ENCODE results near the gene RNF4. TPM values are rescaled to one million over a fixed set of nuclear protein-coding genes. Genes with fewer than 3 reads are reported as not detected.

RNF4 gene, protein sequence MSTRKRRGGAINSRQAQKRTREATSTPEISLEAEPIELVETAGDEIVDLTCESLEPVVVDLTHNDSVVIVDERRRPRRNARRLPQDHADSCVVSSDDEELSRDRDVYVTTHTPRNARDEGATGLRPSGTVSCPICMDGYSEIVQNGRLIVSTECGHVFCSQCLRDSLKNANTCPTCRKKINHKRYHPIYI
- 33.8 and 35.3 TPM in 2 replicates for total RNA-seq

DNA sequence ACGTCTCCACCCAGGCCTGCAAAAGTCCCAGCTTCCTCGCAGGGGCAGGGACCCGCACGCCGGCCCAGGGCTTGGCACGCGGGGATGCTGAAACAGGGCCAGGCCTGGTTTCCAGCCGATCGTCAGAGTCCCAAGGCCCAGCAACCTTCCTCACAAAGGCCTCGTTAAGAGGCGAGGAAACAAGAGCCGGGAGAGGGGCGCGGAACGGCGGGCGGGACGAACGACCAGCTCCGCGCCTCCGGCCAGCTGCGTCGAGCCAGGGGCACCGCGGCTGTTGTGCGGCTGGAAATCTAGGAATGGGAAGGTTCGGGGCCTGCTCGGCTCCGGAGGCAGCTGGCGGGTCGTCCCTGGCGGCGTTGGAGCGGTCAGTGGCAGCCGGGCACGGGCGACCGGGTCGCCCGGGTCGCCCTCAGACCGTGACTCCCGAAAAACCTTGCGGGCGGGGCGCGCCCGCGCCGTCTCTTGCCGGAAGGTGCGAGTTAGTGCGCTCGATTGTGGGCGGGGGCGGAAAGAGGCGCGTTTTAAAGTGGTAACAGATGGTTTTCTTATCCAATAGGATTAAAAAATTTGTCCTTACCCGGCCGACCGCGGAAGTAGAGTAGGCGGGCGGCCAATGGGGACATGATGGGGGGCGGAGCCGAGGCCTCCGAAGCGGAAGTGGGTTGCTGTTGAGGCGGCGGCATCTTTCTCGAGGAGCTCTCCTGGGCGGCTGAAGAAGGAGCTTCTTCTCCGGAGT lies at the start of gene RNF4:
Gene RNF4 (plus strand): TSS at position 651 of the 736 bp plus-strand sequence. CDS start 21,388 bp downstream, outside the sequence.

DNA sequence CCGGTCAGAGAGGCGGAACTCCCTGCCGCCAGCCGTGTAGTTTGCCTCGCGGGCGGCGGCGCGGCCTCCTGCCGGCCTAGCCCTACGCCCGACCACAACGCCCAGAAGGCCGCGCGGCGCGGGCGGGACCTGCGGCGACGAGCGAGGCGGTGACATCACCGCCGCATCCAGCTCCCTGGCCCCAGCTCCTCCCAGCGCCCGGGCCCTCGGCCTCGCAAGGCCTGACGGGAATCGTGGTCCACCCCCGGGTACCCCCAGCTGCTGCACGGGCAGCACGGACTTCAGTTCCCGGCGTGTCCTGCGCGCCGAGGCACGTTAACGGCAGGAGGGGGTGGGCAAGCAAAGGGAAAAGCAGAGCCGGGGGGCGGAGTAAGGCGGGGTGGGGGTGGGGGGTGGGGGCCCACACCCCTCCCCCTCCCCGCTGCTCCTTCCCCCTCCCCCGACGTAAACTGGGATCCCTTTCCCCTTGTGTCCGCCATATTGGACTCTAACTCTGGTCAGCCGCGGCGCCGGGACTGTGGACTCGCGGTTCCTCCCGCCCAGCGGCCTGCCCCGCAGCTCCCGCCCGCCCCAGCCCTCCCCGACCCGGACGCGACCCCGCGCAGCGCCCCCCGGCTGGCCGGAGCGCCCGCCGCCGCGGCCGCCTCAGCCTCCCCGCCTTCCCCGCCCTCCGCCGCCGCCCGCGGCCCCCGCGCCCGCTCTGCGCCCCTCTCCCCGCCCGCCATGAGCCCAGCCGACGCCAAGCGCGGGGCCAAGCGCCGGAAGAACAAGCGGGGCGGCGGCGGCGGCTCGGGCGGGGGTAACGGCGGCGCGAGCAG lies 67.5 kb downstream of the RNF4 start, which contains the start of gene FAM193A:
Gene FAM193A (plus strand): TSS at position 455 of the 818 bp plus-strand sequence. CDS start 269 bp downstream, at position 724.

Other genes starting within 250 kb of the RNF4 start
- gene HAUS3, start 227.0 kb upstream of the RNF4 start, total RNA-seq: 6.5 and 8.2 TPM in 2 replicates
- gene POLN, start 227.0 kb upstream of the RNF4 start, total RNA-seq: 2.2 and 3.4 TPM in 2 replicates
- gene MXD4, start 207.0 kb upstream of the RNF4 start, total RNA-seq: 60.5 and 64.5 TPM in 2 replicates
- gene ZFYVE28, start 50.5 kb upstream of the RNF4 start, total RNA-seq: 16.1 and 19.2 TPM in 2 replicates
- gene CFAP99, start 50.2 kb upstream of the RNF4 start, total RNA-seq: 0.12 and 0.13 TPM in 2 replicates
- gene FAM193A, start 67.5 kb downstream of the RNF4 start, total RNA-seq: 7.4 and 11.1 TPM in 2 replicates

All from aortic smooth muscle cell (primary cell).